SK-N-SH (cell line): Measurements from ENCODE around the gene ZHX3. TPM values are rescaled to one million over a fixed set of nuclear protein-coding genes. Genes with fewer than 3 reads are reported as not detected.

ENCODE experiments used
- CTCF ChIA-PET: fragments of 300-600, 350-600 bp; formaldehyde crosslinking; extraction: SDS; loops from one replicate; lab custom pipeline; 2021; lab: Yijun Ruan, JAX
- POLR2A ChIA-PET: fragments of 350-600 bp; sonication (Branson Sonifier 250); formaldehyde crosslinking; extraction: SDS; loops from one replicate; lab custom pipeline; 2020; ENCODE audit warnings: antibody characterized with exemption, inconsistent platforms; lab: Yijun Ruan, JAX
- DNase-seq: peaks from one replicate; pipeline ENCODE4 v3.0.0; 2012
- H2AFZ ChIP-seq: fragments of 200-600 bp; sonication (generic); 2 replicates; pipeline ENCODE4 v1.8.1; 2016; ENCODE audit warnings: antibody characterized with exemption, mild to moderate bottlenecking, low read depth
- H3F3A ChIP-seq: fragments of 200-600 bp; sonication (generic); replicated peaks from 2 replicates; pipeline ENCODE3; 2016; ENCODE audit warnings: antibody characterized with exemption, mild to moderate bottlenecking; ENCODE audit not compliant: insufficient read depth
- H3K27ac ChIP-seq, 2 experiments: fragments of 200-500 bp in 1 of 2; fragments of 200-600 bp in 1 of 2; sonication (Bioruptor generic) in 1 of 2; sonication (generic), shearing (Covaris generic) in 1 of 2; 2 replicates each; pipeline versions ENCODE4 v1.5.1 to v1.6.1; 2014 to 2016; ENCODE audit warnings: low read depth in 2 of 2, inconsistent platforms in 1 of 2, low read length in 1 of 2, mild to moderate bottlenecking in 1 of 2, mixed read lengths in 1 of 2
- H3K27me3 ChIP-seq: fragments of 200-600 bp; sonication (generic), shearing (Covaris generic); 2 replicates; pipeline ENCODE4 v1.6.1; 2016; ENCODE audit warnings: mixed run types; ENCODE audit not compliant: insufficient read depth
- H3K36me3 ChIP-seq, 2 experiments: fragments of 200-500 bp in 1 of 2; fragments of 200-600 bp in 1 of 2; sonication (Bioruptor generic) in 1 of 2; sonication (generic) in 1 of 2; replicated peaks in 1 of 2; 2 replicates each; pipeline versions ENCODE3 to v1.5.1; 2014 to 2016; ENCODE audit warnings: low read length in 1 of 2, mild to moderate bottlenecking in 1 of 2; ENCODE audit not compliant: insufficient read depth in 2 of 2, control insufficient read depth in 1 of 2
- H3K4me1 ChIP-seq, 2 experiments: fragments of 200-500 bp in 1 of 2; fragments of 200-600 bp in 1 of 2; sonication (Bioruptor generic) in 1 of 2; sonication (generic), shearing (Covaris generic) in 1 of 2; 2 replicates each; pipeline versions ENCODE4 v1.5.1 to v1.6.1; 2014 to 2016; ENCODE audit warnings: low read depth in 1 of 2, low read length in 1 of 2, mixed run types in 1 of 2; ENCODE audit not compliant: insufficient read depth in 2 of 2, control insufficient read depth in 1 of 2
- H3K4me2 ChIP-seq: fragments of 200-600 bp; sonication (generic), shearing (Covaris generic); 2 replicates; pipeline ENCODE4 v1.6.1; 2017; ENCODE audit warnings: mixed run types
- H3K4me3 ChIP-seq, 2 experiments: fragments of 200-500 bp in 1 of 2; fragments of 200-600 bp in 1 of 2; sonication (Bioruptor generic) in 1 of 2; sonication (generic), shearing (Covaris generic) in 1 of 2; 2 replicates each; pipeline versions ENCODE4 v1.5.1 to v1.8.1; 2014 to 2016; ENCODE audit warnings: low read depth in 2 of 2, inconsistent platforms in 1 of 2, low read length in 1 of 2, mild to moderate bottlenecking in 1 of 2, mixed read lengths in 1 of 2, moderate library complexity in 1 of 2
- H3K79me2 ChIP-seq: fragments of 200-600 bp; sonication (generic); 2 replicates; pipeline ENCODE4 v1.8.1; 2017; ENCODE audit warnings: mild to moderate bottlenecking; ENCODE audit not compliant: insufficient read depth
- H3K9ac ChIP-seq: fragments of 200-600 bp; sonication (generic); 2 replicates; pipeline ENCODE4 v1.6.1; 2017; ENCODE audit warnings: mixed run types
- H3K9me2 ChIP-seq: fragments of 200-600 bp; sonication (generic); 2 replicates; pipeline ENCODE4 v1.6.1; 2017; ENCODE audit warnings: mixed run types
- H3K9me3 ChIP-seq: fragments of 200-600 bp; sonication (generic); 2 replicates; pipeline ENCODE4 v1.6.1; 2017; ENCODE audit warnings: mixed run types, mild to moderate bottlenecking, moderate library complexity
- H4K20me1 ChIP-seq: fragments of 200-600 bp; sonication (generic); 2 replicates; pipeline ENCODE4 v1.6.1; 2017; ENCODE audit warnings: mild to moderate bottlenecking, mixed run types; ENCODE audit not compliant: insufficient read depth
- CHD2 ChIP-seq: fragments of 150-350 bp; IDR thresholded peaks from 2 replicates; pipeline ENCODE4 v1.6.1; 2018; ENCODE audit warnings: low read length; ENCODE audit not compliant: partially characterized antibody
- CTCF ChIP-seq: fragments of 200-600 bp; sonication (generic); IDR thresholded peaks from 2 replicates; pipeline ENCODE4 v1.6.1; 2017; ENCODE audit warnings: antibody characterized with exemption, mild to moderate bottlenecking, moderate library complexity
- ELF1 ChIP-seq: IDR thresholded peaks from 2 replicates; pipeline ENCODE4 v1.4.0; 2012
- EP300 ChIP-seq, 2 experiments: IDR thresholded peaks; 2 replicates each; pipeline versions ENCODE4 v1.4.0 to v1.6.1; 2012; ENCODE audit warnings: borderline replicate concordance in 1 of 2, low read depth in 1 of 2, low read length in 1 of 2
- EZH2phosphoT487 ChIP-seq: fragments of 200-600 bp; sonication (generic); IDR thresholded peaks from 2 replicates; pipeline ENCODE4 v1.6.1; 2017; ENCODE audit warnings: low read depth, mixed run types, mild to moderate bottlenecking, antibody characterized with exemption, moderate library complexity, borderline replicate concordance
- FOXM1 ChIP-seq: IDR thresholded peaks from 2 replicates; pipeline ENCODE4 v1.4.0; 2012; ENCODE audit warnings: low read depth, mild to moderate bottlenecking
- GABPA ChIP-seq: IDR thresholded peaks from 2 replicates; pipeline ENCODE4 v1.4.0; 2012; ENCODE audit warnings: low read depth, mild to moderate bottlenecking
- GATA2 ChIP-seq: sonication (generic); formaldehyde crosslinking; IDR thresholded peaks from 2 replicates; pipeline ENCODE4 v1.5.0; 2020; ENCODE audit warnings: mild to moderate bottlenecking, missing genetic modification reagents
- IRF3 ChIP-seq: fragments of 150-350 bp; IDR thresholded peaks from 2 replicates; pipeline ENCODE4 v1.6.1; 2016; ENCODE audit warnings: mild to moderate bottlenecking, low read depth, low read length
- MEF2A ChIP-seq: IDR thresholded peaks from 2 replicates; pipeline ENCODE4 v1.4.0; 2012; ENCODE audit warnings: low read depth, borderline replicate concordance
- MXI1 ChIP-seq: IDR thresholded peaks from 2 replicates; pipeline ENCODE4 v1.6.1; 2012; ENCODE audit warnings: mild to moderate bottlenecking, low read depth, low read length, improper control_type of control experiment
- NRF1 ChIP-seq: IDR thresholded peaks from 2 replicates; pipeline ENCODE4 v1.6.1; 2012; ENCODE audit warnings: low read depth, mild to moderate bottlenecking, low read length
- RCOR1 ChIP-seq: fragments of 150-350 bp; IDR thresholded peaks from 2 replicates; pipeline ENCODE4 v1.6.1; 2017; ENCODE audit warnings: antibody characterized with exemption, low read length
- SIN3A ChIP-seq: IDR thresholded peaks from 2 replicates; pipeline ENCODE4 v1.6.1; 2012; ENCODE audit warnings: low read depth, mild to moderate bottlenecking, low read length, moderate library complexity, borderline replicate concordance
- TAF1 ChIP-seq: IDR thresholded peaks from 2 replicates; pipeline ENCODE4 v1.6.1; 2012; ENCODE audit warnings: low read depth, mild to moderate bottlenecking, low read length, moderate library complexity, borderline replicate concordance
- TCF12 ChIP-seq: IDR thresholded peaks from 2 replicates; pipeline ENCODE4 v1.4.0; 2012
- USF2 ChIP-seq: fragments of 150-350 bp; IDR thresholded peaks from 2 replicates; pipeline ENCODE4 v1.6.1; 2017; ENCODE audit warnings: antibody characterized with exemption, low read length, low read depth, borderline replicate concordance
- WGBS: methylation state at CpG from one replicate; pipeline ENCODE4 v1.1.6; 2017; ENCODE audit warnings: low lambda C conversion rate; 5-methylcytosine and 5-hydroxymethylcytosine counted together
- polyA plus RNA-seq, 3 experiments: library from polyadenylated mRNA; depleted of rRNA; stranded (reverse); fragments of >200 nt; gene quantifications; 2 replicates each; pipeline ENCODE4 v1.2.3, GENCODE V29; 2012

ZHX3 gene
- polyA plus RNA-seq, 1 of the 3 experiments (the other 2 are of a cell fraction): 6.0 TPM

GRCh38 chr20:41165001-41165882 is 152.3 kb downstream of the ZHX3 start:
- no peak overlapping the region for H3K9ac ChIP-seq
- no peak overlapping the region for H2AFZ ChIP-seq
- no peaks in the 10 kb centered on the region for H3K9me3 ChIP-seq
- 93% methylated on average over 20 of the region's 24 CpGs for WGBS
- peaks cover 39 to 87% of the 10 kb centered on the region in 2 experiments for H3K36me3 ChIP-seq
- H3K27ac ChIP-seq: no peak overlapping the region
- no peaks in the 10 kb centered on the region for H3K27me3 ChIP-seq
- peaks cover 7% of the 10 kb centered on the region; the same call in 1 of the 2 replicates for H3K79me2 ChIP-seq
- H3K4me2 ChIP-seq: no peak overlapping the region
- 0 out of 2 replicates have a peak, but pooled peaks cover 6% of the 10 kb centered on the region for H4K20me1 ChIP-seq
- ChIA-PET CTCF (interaction anchor here (0.9 to 1.8 kb wide), 5 partner anchors 8 to 191 kb away, joined by 3 to 5 read pairs (median 3); no protein-coding TSS in a partner anchor), POLR2A (no interaction called here)
- DNase-seq: no peak
- TF ChIP-seq CHD2: no peak
- no peak for TF ChIP-seq SIN3A
- TF ChIP-seq FOXM1: no peak
- no peak for TF ChIP-seq EP300 (IDR thresholded peaks at IDR 0.05; ENCODE audit: borderline replicate concordance in 1 of 2, low read depth in 1 of 2, low read length in 1 of 2)
- TF ChIP-seq MEF2A: no peak
- TF ChIP-seq ELF1: no peak
- TF ChIP-seq IRF3: no peak
- TF ChIP-seq EZH2phosphoT487: no peak
- TF ChIP-seq NRF1: no peak
- no peak for TF ChIP-seq CTCF
- TF ChIP-seq TAF1: no peak
- TF ChIP-seq TCF12: no peak
- TF ChIP-seq GABPA: no peak
- no peak for TF ChIP-seq RCOR1
- no peak for TF ChIP-seq USF2
- TF ChIP-seq GATA2 (CRISPR knock-in tag): no peak
- no peak for TF ChIP-seq MXI1
- TF ChIP-seq, all 33 proteins: peak for 0
- Histone ChIP-seq H3K4me3 (no peak overlapping the region), H3F3A (no peaks in the 10 kb centered on the region), H3K9me2 (no peaks in the 10 kb centered on the region), H3K4me1 (no peaks in the 10 kb centered on the region)
